OCI-LY7 (cell line): Measurements from ENCODE around the gene TOR1A. TPM values are rescaled to one million over a fixed set of nuclear protein-coding genes. Genes with fewer than 3 reads are reported as not detected.

Experiments used
- BruUV-seq: library from RNA; stranded (reverse); fragments of 400-500 nt; replicated peaks from 2 replicates; lab custom pipeline; 2021; lab: Mats Ljungman, UMichigan
- CTCF ChIA-PET: fragments of 300-600 bp; sonication (Branson Sonifier 250); formaldehyde crosslinking; loops from one replicate; lab custom pipeline; 2022; ENCODE audit warnings: antibody characterized with exemption; ENCODE audit not compliant: unreplicated experiment; lab: Charles Lee
- POLR2A ChIA-PET: fragments of 300-600 bp; sonication (Branson Sonifier 250); formaldehyde crosslinking; loops from one replicate; lab custom pipeline; 2022; ENCODE audit warnings: antibody characterized with exemption; lab: Charles Lee
- DNase-seq: peaks from one replicate; pipeline ENCODE4 v3.0.0-alpha.2; 2015; ENCODE audit warnings: low spot score
- H2AFZ ChIP-seq: fragments of 200-600 bp; sonication (generic), shearing (Covaris generic); 2 replicates; pipeline ENCODE4 v1.6.1; 2014; ENCODE audit warnings: mild to moderate bottlenecking, antibody characterized with exemption, low read length, moderate library complexity
- H3K27ac ChIP-seq: fragments of 200-600 bp; sonication (generic); 2 replicates; pipeline ENCODE4 v1.5.1; 2014; ENCODE audit warnings: mixed run types, low read depth, mild to moderate bottlenecking, moderate library complexity, low read length, inconsistent platforms; ENCODE audit not compliant: poor library complexity, severe bottlenecking
- H3K36me3 ChIP-seq: fragments of 200-600 bp; sonication (generic); 2 replicates; pipeline ENCODE4 v1.6.1; 2014; ENCODE audit warnings: mild to moderate bottlenecking, antibody characterized with exemption, low read length, moderate library complexity, mixed read lengths; ENCODE audit not compliant: insufficient read depth
- H3K4me1 ChIP-seq: fragments of 200-600 bp; sonication (generic); 2 replicates; pipeline ENCODE4 v1.5.1; 2014; ENCODE audit warnings: mild to moderate bottlenecking, low read length; ENCODE audit not compliant: insufficient read depth, poor library complexity, severe bottlenecking
- H3K4me2 ChIP-seq: fragments of 200-600 bp; sonication (generic); 2 replicates; pipeline ENCODE4 v1.6.1; 2014; ENCODE audit warnings: mild to moderate bottlenecking, low read length
- H3K4me3 ChIP-seq: fragments of 200-600 bp; sonication (generic); 2 replicates; pipeline ENCODE4 v1.5.1; 2014; ENCODE audit warnings: mild to moderate bottlenecking, low read depth, low read length; ENCODE audit not compliant: poor library complexity, severe bottlenecking
- H3K79me2 ChIP-seq: fragments of 200-600 bp; sonication (generic); 2 replicates; pipeline ENCODE4 v1.6.1; 2016; ENCODE audit warnings: low read depth, mild to moderate bottlenecking, low read length, moderate library complexity, mixed read lengths; ENCODE audit not compliant: insufficient read depth
- H3K9me2 ChIP-seq: fragments of 200-600 bp; sonication (generic); 2 replicates; pipeline ENCODE4 v1.6.1; 2016; ENCODE audit warnings: mild to moderate bottlenecking, low read length, mixed read lengths; ENCODE audit not compliant: insufficient read depth
- H3K9me3 ChIP-seq: fragments of 200-600 bp; sonication (generic); 2 replicates; pipeline ENCODE4 v1.6.1; 2014; ENCODE audit warnings: mild to moderate bottlenecking, mixed run types, low read length, mixed read lengths
- H4K20me1 ChIP-seq: fragments of 200-600 bp; sonication (generic); 2 replicates; pipeline ENCODE4 v1.6.1; 2014; ENCODE audit warnings: mild to moderate bottlenecking, antibody characterized with exemption, low read length, moderate library complexity, mixed read lengths; ENCODE audit not compliant: insufficient read depth
- EZH2phosphoT487 ChIP-seq: fragments of 200-600 bp; sonication (generic); IDR thresholded peaks from 2 replicates; pipeline ENCODE4 v1.6.1; 2018; ENCODE audit warnings: low read depth, borderline replicate concordance, mild to moderate bottlenecking, mixed run types, antibody characterized with exemption, low read length, moderate library complexity, mixed read lengths
- intact Hi-C: fragments of 100-400 bp; cut with micrococcal nuclease; formaldehyde crosslinking; loops from one replicate; pipeline ENCODE4 v1.10.0; 2022; ENCODE audit not compliant: unreplicated experiment
- total RNA-seq, 2 experiments: library from RNA; depleted of rRNA in 1 of 2; stranded (reverse); fragments of >200 nt in 1 of 2; shearing (Covaris generic) in 1 of 2; gene quantifications; 2 replicates each; pipeline ENCODE4 v1.2.3, GENCODE V29; 2014 to 2022
- TF ChIP-seq, protein P1 (sequence below): fragments of 200-600 bp; sonication (generic); conservative IDR thresholded peaks from 2 replicates; pipeline ENCODE4 v1.5.1; 2014; ENCODE audit warnings: mild to moderate bottlenecking, antibody characterized with exemption, low read length, moderate library complexity, mixed read lengths

TOR1A gene
- total RNA-seq, 2 experiments from 2014 or later, result 32.7 to 37.0 TPM

- Histone ChIP-seq H3K79me2 (peaks cover 30% of the 10 kb centered on the region), H3K27ac (peak overlapping the region; percentile 47), H3K4me2 (peak overlapping the region; percentile 84), H3K9me3 (no peaks in the 10 kb centered on the region), H3K9me2 (no peaks in the 10 kb centered on the region), H3K4me1 (peaks cover 39% of the 10 kb centered on the region), H3K4me3 (peak overlapping the region; percentile 93), H3K36me3 (peaks cover 36% of the 10 kb centered on the region), H2AFZ (peak overlapping the region; percentile 68), H4K20me1 (peaks cover 7% of the 10 kb centered on the region; the same call in 1 of the 2 replicates)
- TF ChIP-seq, protein P1, sequence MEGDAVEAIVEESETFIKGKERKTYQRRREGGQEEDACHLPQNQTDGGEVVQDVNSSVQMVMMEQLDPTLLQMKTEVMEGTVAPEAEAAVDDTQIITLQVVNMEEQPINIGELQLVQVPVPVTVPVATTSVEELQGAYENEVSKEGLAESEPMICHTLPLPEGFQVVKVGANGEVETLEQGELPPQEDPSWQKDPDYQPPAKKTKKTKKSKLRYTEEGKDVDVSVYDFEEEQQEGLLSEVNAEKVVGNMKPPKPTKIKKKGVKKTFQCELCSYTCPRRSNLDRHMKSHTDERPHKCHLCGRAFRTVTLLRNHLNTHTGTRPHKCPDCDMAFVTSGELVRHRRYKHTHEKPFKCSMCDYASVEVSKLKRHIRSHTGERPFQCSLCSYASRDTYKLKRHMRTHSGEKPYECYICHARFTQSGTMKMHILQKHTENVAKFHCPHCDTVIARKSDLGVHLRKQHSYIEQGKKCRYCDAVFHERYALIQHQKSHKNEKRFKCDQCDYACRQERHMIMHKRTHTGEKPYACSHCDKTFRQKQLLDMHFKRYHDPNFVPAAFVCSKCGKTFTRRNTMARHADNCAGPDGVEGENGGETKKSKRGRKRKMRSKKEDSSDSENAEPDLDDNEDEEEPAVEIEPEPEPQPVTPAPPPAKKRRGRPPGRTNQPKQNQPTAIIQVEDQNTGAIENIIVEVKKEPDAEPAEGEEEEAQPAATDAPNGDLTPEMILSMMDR, result no peak
- TF ChIP-seq EZH2phosphoT487, result no peak
- BruUV-seq, result no TSS peak
- ChIA-PET CTCF (no interaction called here), POLR2A (interaction anchor here (0.8 to 1.9 kb wide), 2 partner anchors 11 to 51 kb away, joined by 3 to 7 read pairs; no protein-coding TSS in a partner anchor)
- peak; percentile 33 for DNase-seq
- intact Hi-C loops, result loop anchor here (2.0 kb wide), 2 partner anchors 50 to 208 kb away; partner anchors contain the start of gene FNBP1
These were observed 10.7 kb upstream of the TOR1A start for GRCh38 chr9:129834489-129835127.

- Histone ChIP-seq H3K4me2 (no peak overlapping the region), H3K9me3 (no peaks in the 10 kb centered on the region), H3K36me3 (peaks cover 51% of the 10 kb centered on the region), H4K20me1 (peaks cover 7% of the 10 kb centered on the region; the same call in 1 of the 2 replicates), H3K9me2 (no peaks in the 10 kb centered on the region), H3K4me1 (peaks cover 25% of the 10 kb centered on the region), H2AFZ (no peak overlapping the region), H3K4me3 (no peak overlapping the region), H3K27ac (no peak overlapping the region), H3K79me2 (peaks cover 30% of the 10 kb centered on the region)
- TF ChIP-seq EZH2phosphoT487, result no peak
- TF ChIP-seq, protein P1, result no peak
- BruUV-seq, result no TSS peak
- ChIA-PET CTCF (no interaction called here), POLR2A (interaction anchor here (0.7 to 1.0 kb wide), 2 partner anchors 31 to 35 kb away, joined by 3 read pairs; no protein-coding TSS in a partner anchor)
- intact Hi-C loops, result no loop called here
- no peak for DNase-seq
These were observed 9.0 kb upstream of the TOR1A start for GRCh38 chr9:129832982-129833381.

- DNase-seq, result no peak
- Histone ChIP-seq H3K36me3 (peaks cover 69% of the 10 kb centered on the region), H3K79me2 (peaks cover 9% of the 10 kb centered on the region), H3K4me1 (peaks cover 7% of the 10 kb centered on the region), H3K27ac (no peak overlapping the region), H2AFZ (no peak overlapping the region), H3K4me3 (no peak overlapping the region), H4K20me1 (peaks cover 3% of the 10 kb centered on the region; the same call in 1 of the 2 replicates), H3K9me2 (no peaks in the 10 kb centered on the region), H3K4me2 (no peak overlapping the region), H3K9me3 (no peaks in the 10 kb centered on the region)
- CTCF ChIA-PET, result no interaction called here
- BruUV-seq, result no TSS peak
- intact Hi-C loops, result no loop called here
- no peak for TF ChIP-seq EZH2phosphoT487
- TF ChIP-seq, protein P1, result no peak
- POLR2A ChIA-PET, result no interaction called here
These were observed 5.0 kb upstream of the TOR1A start for GRCh38 chr9:129828969-129829368.
